GM19193 (cell line): Measurements from ENCODE around the gene KPNA3.

Source experiments
- POLR2A ChIP-seq: IDR thresholded peaks from 4 replicates; pipeline ENCODE4 v1.6.1; 2011; ENCODE audit not compliant: insufficient read depth, insufficient read length; ENCODE audit errors: extremely low read depth

Gene KPNA3

GRCh38 chr13:49814551-49815270 is 22.2 kb upstream of the KPNA3 start:
- no peak for TF ChIP-seq POLR2A

GRCh38 chr13:49812812-49813211 is 20.3 kb upstream of the KPNA3 start:
- no peak for TF ChIP-seq POLR2A

GRCh38 chr13:49811527-49811908 is 19.0 kb upstream of the KPNA3 start:
- no peak for TF ChIP-seq POLR2A

- no peak for TF ChIP-seq POLR2A
Observed at GRCh38 chr13:49810567-49811526, 18.4 kb upstream of the KPNA3 start.

GRCh38 chr13:49807681-49808080 is 15.2 kb upstream of the KPNA3 start:
- no peak for TF ChIP-seq POLR2A

GRCh38 chr13:49806126-49806536 is 13.6 kb upstream of the KPNA3 start:
- no peak for TF ChIP-seq POLR2A

- TF ChIP-seq POLR2A, result no peak
Observed at GRCh38 chr13:49802426-49802825, 9.9 kb upstream of the KPNA3 start.

GRCh38 chr13:49791711-49792549 is 552 bp downstream of the KPNA3 start:
- no peak for TF ChIP-seq POLR2A

GRCh38 chr13:49791315-49791710 is 1.2 kb downstream of the KPNA3 start:
- TF ChIP-seq POLR2A, result no peak

GRCh38 chr13:49789968-49790367 is 2.5 kb downstream of the KPNA3 start:
- TF ChIP-seq POLR2A, result no peak

- TF ChIP-seq POLR2A, result no peak
Observed at GRCh38 chr13:49786401-49787008, 6.0 kb downstream of the KPNA3 start.

- no peak for TF ChIP-seq POLR2A
Observed at GRCh38 chr13:49784886-49785570, 7.5 kb downstream of the KPNA3 start.

- no peak for TF ChIP-seq POLR2A
Observed at GRCh38 chr13:49783865-49784264, 8.6 kb downstream of the KPNA3 start.

- TF ChIP-seq POLR2A, result no peak
Observed at GRCh38 chr13:49782784-49783183, 9.7 kb downstream of the KPNA3 start.
